Stimulated activated CD4-positive, alpha-beta T cell treated with anti-CD3 and anti-CD28 coated beads, Interleukin-1b, Interleukin-23, amount 100 ng/mL, for 48 hours (primary cell): Measurements from ENCODE around the gene OR52I2.
A peak's percentile ranks its signal among the peaks of the same experiment; 100 is the strongest.

Source experiments
- DNase-seq: peaks from one replicate; pipeline ENCODE4 v3.0.0-alpha.2; 2020

Gene OR52I2

DNA sequence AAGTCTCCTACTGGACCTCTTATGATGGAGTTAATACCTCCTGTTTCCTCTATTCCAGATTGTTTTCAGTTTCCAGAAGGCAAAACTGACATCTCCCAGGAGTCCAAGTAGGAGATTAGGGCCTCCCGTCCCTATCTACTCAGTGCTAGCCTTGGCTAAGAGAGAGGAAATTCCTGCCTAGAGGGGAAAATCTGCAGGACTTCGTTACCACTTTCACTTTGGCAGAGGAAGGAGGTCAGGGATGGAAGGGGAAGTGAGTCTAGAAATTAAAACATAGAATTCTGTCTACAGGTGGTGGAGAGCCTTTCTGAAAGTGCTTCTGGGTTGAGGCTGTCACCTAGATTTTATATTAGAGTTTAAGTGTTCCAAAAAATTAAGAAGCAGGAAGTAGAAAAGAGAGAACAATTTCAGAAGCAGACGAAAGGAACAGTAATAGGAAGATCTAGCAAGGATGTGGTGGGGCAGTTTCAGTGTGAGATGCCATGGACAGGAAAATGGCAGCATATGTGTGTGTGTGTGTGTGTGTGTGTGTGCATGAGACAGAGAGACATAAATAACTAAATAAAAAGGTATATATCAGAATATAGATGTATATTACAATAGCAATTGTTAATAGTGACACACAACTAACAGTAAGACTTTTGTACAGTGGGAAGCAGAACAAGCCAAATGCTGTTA is 28.9 kb downstream of the OR52I2 start:
- DNase-seq = no peak

DNA sequence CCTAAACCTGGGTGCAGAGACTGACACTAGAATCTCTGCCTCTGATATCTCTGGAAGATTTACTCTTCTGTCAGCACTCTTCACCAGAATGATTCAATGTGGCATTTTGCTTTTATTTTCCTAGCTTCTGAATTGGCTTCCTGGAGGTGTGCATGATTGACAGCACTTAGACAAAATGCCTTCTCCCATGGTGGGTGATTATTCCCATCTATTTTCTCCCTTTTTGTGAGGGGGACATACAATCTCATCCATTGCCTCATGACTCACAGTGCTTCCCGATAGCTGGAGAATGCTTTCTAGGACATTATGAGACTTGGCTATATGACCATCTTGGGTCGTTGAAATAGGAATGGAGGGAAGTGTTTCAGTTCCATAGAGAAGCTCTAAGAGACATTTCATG is 30.4 kb downstream of the OR52I2 start:
- DNase-seq = no peak

DNA sequence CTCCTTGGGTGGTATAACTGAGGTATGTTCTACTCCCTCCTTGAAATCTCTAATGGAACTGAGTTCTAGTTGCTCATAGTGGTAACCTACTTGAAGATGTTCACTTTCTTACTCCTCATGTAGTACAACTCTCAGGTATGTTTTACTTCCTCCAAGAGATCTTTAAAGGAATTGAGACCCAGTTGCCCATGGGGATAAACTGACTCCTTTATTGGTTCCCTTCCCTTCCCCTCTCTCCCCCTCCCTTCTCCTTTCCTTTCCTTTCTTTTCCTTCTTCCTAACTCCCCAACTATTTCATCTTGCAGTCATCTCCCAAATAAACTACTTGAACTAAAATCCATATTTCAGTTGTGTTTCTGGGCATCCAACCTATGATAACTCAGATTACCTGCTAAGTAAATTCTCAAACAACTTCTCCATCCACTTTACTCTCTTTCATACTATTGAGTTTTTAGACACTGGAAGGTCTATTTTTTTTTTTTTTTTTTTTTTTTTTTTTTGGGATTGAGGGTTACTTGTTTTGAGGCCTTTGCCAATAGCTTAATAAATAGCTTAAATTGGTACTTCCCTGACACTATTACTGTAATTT is 34.4 kb downstream of the OR52I2 start:
- no peak for DNase-seq

GRCh38 chr11:4619514-4619913 is 38.0 kb downstream of the OR52I2 start:
- DNase-seq = no peak

DNA sequence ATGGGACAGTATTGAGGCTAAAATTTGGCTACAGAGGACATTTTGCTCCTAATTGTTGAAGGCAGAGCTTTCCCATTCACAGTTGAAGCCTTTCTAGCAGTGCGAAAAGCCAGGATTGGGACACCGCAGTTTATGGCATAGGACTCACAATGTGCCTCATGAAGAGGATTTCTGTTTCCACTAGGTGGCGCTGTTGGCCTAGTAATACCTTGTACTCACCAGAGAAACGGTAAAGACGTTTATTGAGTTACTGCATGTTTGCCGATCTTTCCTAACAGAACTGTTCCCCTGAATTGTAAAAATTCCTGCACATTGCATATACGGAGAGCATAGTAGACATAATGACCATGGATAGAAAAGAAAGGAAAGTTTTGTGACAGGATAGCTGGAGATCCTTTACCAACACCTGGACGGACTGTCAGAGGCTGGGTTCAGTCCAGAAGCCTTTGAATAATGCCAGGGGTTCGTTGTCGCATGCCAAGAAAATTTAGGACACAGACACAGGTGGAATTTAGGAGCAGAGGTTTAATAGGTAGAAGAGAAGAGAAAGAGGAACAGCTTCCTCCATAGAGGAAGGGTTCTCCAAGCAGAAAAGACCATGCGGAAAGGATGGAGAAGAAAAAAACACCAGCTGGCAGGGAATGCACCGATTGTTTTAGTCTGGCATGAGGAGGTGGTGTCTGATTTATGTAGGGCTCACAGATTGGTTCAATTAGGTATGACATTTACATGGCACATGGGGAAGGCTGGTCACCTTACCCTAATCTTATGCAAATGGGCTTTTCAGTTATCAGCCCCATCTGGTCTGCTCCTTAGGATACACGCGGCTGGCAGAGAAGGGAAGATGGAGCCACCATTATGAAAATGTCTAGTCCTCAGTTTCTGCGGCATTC is 44.9 kb downstream of the OR52I2 start:
- peak; percentile 62 for DNase-seq

- no peak for DNase-seq
These were observed 54.6 kb downstream of the OR52I2 start for GRCh38 chr11:4636136-4636535.

GRCh38 chr11:4636962-4637661 is 55.6 kb downstream of the OR52I2 start, which contains the start of gene OR51D1:
Gene OR51D1, plus strand, starts transcription at chr11:4637477. Its CDS starts 2,314 bp downstream, at chr11:4639791.
- DNase-seq = peak; percentile 71

- no peak for DNase-seq
These were observed 56.1 kb downstream of the OR52I2 start for GRCh38 chr11:4637662-4638047.

DNA sequence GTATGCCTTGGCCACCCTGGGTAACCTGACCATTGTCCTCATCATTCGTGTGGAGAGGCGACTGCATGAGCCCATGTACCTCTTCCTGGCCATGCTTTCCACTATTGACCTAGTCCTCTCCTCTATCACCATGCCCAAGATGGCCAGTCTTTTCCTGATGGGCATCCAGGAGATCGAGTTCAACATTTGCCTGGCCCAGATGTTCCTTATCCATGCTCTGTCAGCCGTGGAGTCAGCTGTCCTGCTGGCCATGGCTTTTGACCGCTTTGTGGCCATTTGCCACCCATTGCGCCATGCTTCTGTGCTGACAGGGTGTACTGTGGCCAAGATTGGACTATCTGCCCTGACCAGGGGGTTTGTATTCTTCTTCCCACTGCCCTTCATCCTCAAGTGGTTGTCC is 58.4 kb downstream of the OR52I2 start:
- no peak for DNase-seq

DNA sequence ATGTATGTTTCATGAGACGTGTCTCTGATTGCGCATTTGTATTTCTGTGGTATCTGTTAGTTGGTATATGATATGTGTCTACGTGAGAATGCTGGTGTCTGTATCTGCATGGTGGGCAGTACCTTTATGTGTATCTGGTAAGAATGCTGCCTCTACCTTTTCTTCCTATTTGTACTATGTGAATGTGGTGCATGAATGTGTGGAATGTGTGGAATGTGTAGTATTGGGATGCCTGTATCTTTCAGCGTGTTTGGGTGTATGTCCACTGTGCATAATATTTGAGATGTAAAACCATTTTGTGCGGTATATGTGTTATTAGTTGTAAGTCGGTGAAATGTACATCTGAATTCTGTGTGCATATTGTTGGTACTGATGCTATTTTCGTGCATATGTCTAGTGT is 60.0 kb downstream of the OR52I2 start:
- DNase-seq = no peak

- DNase-seq = no peak
These were observed 60.5 kb downstream of the OR52I2 start for GRCh38 chr11:4642043-4642442.
